Erythroblast (primary cell): ENCODE results near the gene EVI2B.
A peak's percentile ranks its signal among the peaks of the same experiment; 100 is the strongest.
"Not testable (repeated sequence)": the region's sequence is repeated elsewhere in the genome, so short reads cannot be mapped to it uniquely, and the experiment has no call there.

Experiments used
- DNase-seq, 2 experiments: peaks; one replicate each; lab custom pipeline; 2025; lab: John Stamatoyannopoulos, UW
- GATA1 ChIP-seq: IDR thresholded peaks from 2 replicates; pipeline ENCODE4 v1.6.1; 2011; ENCODE audit warnings: low read depth, mild to moderate bottlenecking, control low read depth, low read length, moderate library complexity
- POLR2A ChIP-seq: IDR thresholded peaks from 2 replicates; pipeline ENCODE4 v1.6.1; 2011; ENCODE audit warnings: mild to moderate bottlenecking, low read length

Gene EVI2B

GRCh38 chr17:31294820-31295488 is 18.9 kb downstream of the EVI2B start:
- TF ChIP-seq GATA1, result no peak
- TF ChIP-seq POLR2A, result no peak
- DNase-seq, result no peak

GRCh38 chr17:31294231-31294630 is 19.6 kb downstream of the EVI2B start:
- DNase-seq, result no peak
- TF ChIP-seq GATA1 (no peak), POLR2A (no peak)

- no peak for DNase-seq
These were observed 20.3 kb downstream of the EVI2B start for GRCh38 chr17:31293581-31293980.

GRCh38 chr17:31291820-31292219 is 22.0 kb downstream of the EVI2B start:
- no peak for TF ChIP-seq GATA1
- TF ChIP-seq POLR2A, result no peak
- no peak for DNase-seq

More at GRCh38 chr17:31293581-31293980, 20.3 kb downstream of the EVI2B start:
- no peak for TF ChIP-seq POLR2A
- TF ChIP-seq GATA1, result no peak

- DNase-seq, result no peak
- TF ChIP-seq POLR2A (no peak), GATA1 (no peak)
These were observed 24.1 kb downstream of the EVI2B start for GRCh38 chr17:31289790-31290189.

GRCh38 chr17:31287932-31288331 is 25.9 kb downstream of the EVI2B start:
- DNase-seq, result not testable (repeated sequence)

- no peak for TF ChIP-seq POLR2A
- no peak for TF ChIP-seq GATA1
These were observed 27.3 kb downstream of the EVI2B start for GRCh38 chr17:31286587-31286986.

GRCh38 chr17:31283841-31284240 is 30.0 kb downstream of the EVI2B start:
- DNase-seq, result no peak
- TF ChIP-seq POLR2A (no peak), GATA1 (no peak)

More at GRCh38 chr17:31286587-31286986, 27.3 kb downstream of the EVI2B start:
- no peak for DNase-seq

GRCh38 chr17:31281061-31281460 is 32.8 kb downstream of the EVI2B start:
- no peak for DNase-seq
- TF ChIP-seq GATA1 (no peak), POLR2A (no peak)

- no peak for DNase-seq
- TF ChIP-seq GATA1 (no peak), POLR2A (no peak)
These were observed 34.5 kb downstream of the EVI2B start for GRCh38 chr17:31279401-31279800.

- DNase-seq, result peak; percentile 11 to 14
- TF ChIP-seq GATA1 (no peak), POLR2A (no peak)
These were observed 38.7 kb downstream of the EVI2B start for GRCh38 chr17:31275116-31275515.

- no peak for DNase-seq
- TF ChIP-seq POLR2A (no peak), GATA1 (no peak)
These were observed 39.6 kb downstream of the EVI2B start for GRCh38 chr17:31274252-31274651.

- TF ChIP-seq POLR2A, result no peak
- TF ChIP-seq GATA1, result no peak
- no peak for DNase-seq
These were observed 40.3 kb downstream of the EVI2B start for GRCh38 chr17:31273516-31273915.

GRCh38 chr17:31272803-31273202 is 41.1 kb downstream of the EVI2B start:
- DNase-seq, result no peak
- TF ChIP-seq GATA1 (no peak), POLR2A (no peak)

GRCh38 chr17:31272236-31272635 is 41.6 kb downstream of the EVI2B start:
- DNase-seq, result no peak
- TF ChIP-seq POLR2A, result no peak
- no peak for TF ChIP-seq GATA1

- TF ChIP-seq GATA1 (no peak), POLR2A (no peak)
- no peak for DNase-seq
These were observed 44.3 kb downstream of the EVI2B start for GRCh38 chr17:31269578-31269983.
